Neural cell (in vitro differentiated cells): ENCODE measurements around the gene C10orf90. TPM values are rescaled to one million over a fixed set of nuclear protein-coding genes. Genes with fewer than 3 reads are reported as not detected.

ENCODE experiments used
- H2AFZ ChIP-seq: fragments of 200-600, 300-800 bp; sonication (generic), shearing (Covaris generic); 2 replicates; pipeline ENCODE4 v1.6.0; 2014; ENCODE audit warnings: low read depth, mild to moderate bottlenecking, antibody characterized with exemption, low read length, moderate library complexity
- H3F3A ChIP-seq: fragments of 200-600 bp; shearing (Covaris generic); 2 replicates; pipeline ENCODE4 v1.6.1; 2016; ENCODE audit warnings: mild to moderate bottlenecking, moderate library complexity, mixed read lengths, antibody characterized with exemption, low read length; ENCODE audit not compliant: insufficient read depth, poor library complexity, severe bottlenecking
- H3K27ac ChIP-seq: fragments of 200-600, 300-800 bp; sonication (generic), shearing (Covaris generic); 2 replicates; pipeline ENCODE4 v1.5.1; 2014; ENCODE audit warnings: mild to moderate bottlenecking, low read length, moderate library complexity
- H3K27me3 ChIP-seq: fragments of 300-800, 200-600 bp; sonication (generic), shearing (Covaris generic); 2 replicates; pipeline ENCODE4 v1.6.0; 2014; ENCODE audit warnings: mild to moderate bottlenecking, low read depth, low read length, moderate library complexity; ENCODE audit not compliant: insufficient read depth
- H3K36me3 ChIP-seq: fragments of 300-800, 200-600 bp; sonication (generic), shearing (Covaris generic); 2 replicates; pipeline ENCODE4 v1.5.1; 2014; ENCODE audit warnings: mild to moderate bottlenecking, antibody characterized with exemption, low read length, moderate library complexity; ENCODE audit not compliant: insufficient read depth
- H3K4me2 ChIP-seq: fragments of 300-800, 200-600 bp; sonication (generic), shearing (Covaris generic); 2 replicates; pipeline ENCODE4 v1.6.0; 2014; ENCODE audit warnings: mild to moderate bottlenecking, low read length
- H3K4me3 ChIP-seq: fragments of 300-800, 200-600 bp; sonication (generic), shearing (Covaris generic); 2 replicates; pipeline ENCODE4 v1.5.1; 2014; ENCODE audit warnings: mild to moderate bottlenecking, low read length, moderate library complexity
- H3K79me2 ChIP-seq: fragments of 200-600 bp; shearing (Covaris generic); replicated peaks from 2 replicates; pipeline ENCODE4 v1.6.0; 2014; ENCODE audit warnings: mild to moderate bottlenecking, low read length, moderate library complexity; ENCODE audit not compliant: insufficient read depth
- H3K9ac ChIP-seq: fragments of 300-800, 200-600 bp; sonication (generic), shearing (Covaris generic); 2 replicates; pipeline ENCODE4 v1.6.1; 2016; ENCODE audit warnings: mild to moderate bottlenecking, low read length, mixed read lengths
- H3K9me2 ChIP-seq: fragments of 200-600 bp; shearing (Covaris generic); 2 replicates; pipeline ENCODE4 v1.6.1; 2016; ENCODE audit warnings: mild to moderate bottlenecking, low read length, mixed read lengths; ENCODE audit not compliant: insufficient read depth
- H3K9me3 ChIP-seq: fragments of 200-600, 300-800 bp; sonication (generic), shearing (Covaris generic); 2 replicates; pipeline ENCODE4 v1.6.1; 2016; ENCODE audit warnings: mild to moderate bottlenecking, mixed run types, low read length, moderate library complexity, mixed read lengths
- H4K20me1 ChIP-seq: fragments of 200-600 bp; shearing (Covaris generic); 2 replicates; pipeline ENCODE4 v1.6.1; 2016; ENCODE audit warnings: mild to moderate bottlenecking, mixed run types; ENCODE audit not compliant: insufficient read depth
- CTCF ChIP-seq: fragments of 450-650 bp; IDR thresholded peaks from 2 replicates; pipeline ENCODE4 v1.5.1; 2014; ENCODE audit warnings: antibody characterized with exemption, mild to moderate bottlenecking, moderate library complexity; ENCODE audit not compliant: poor library complexity, severe bottlenecking
- EP300 ChIP-seq: fragments of 450-650 bp; conservative IDR thresholded peaks from 2 replicates; pipeline ENCODE4 v1.6.1; 2014; ENCODE audit warnings: antibody characterized with exemption, mild to moderate bottlenecking, moderate library complexity; ENCODE audit not compliant: poor library complexity, severe bottlenecking
- EZH2 ChIP-seq: fragments of 200-600, 300-800 bp; shearing (Covaris generic), sonication (generic); IDR thresholded peaks from 2 replicates; pipeline ENCODE4 v1.6.1; 2014; ENCODE audit warnings: antibody characterized with exemption, low read length, borderline replicate concordance, mild to moderate bottlenecking; ENCODE audit not compliant: insufficient read depth, poor library complexity, severe bottlenecking
- MXI1 ChIP-seq: fragments of 450-650 bp; conservative IDR thresholded peaks from 2 replicates; pipeline ENCODE4 v1.6.1; 2014; ENCODE audit warnings: antibody characterized with exemption, mild to moderate bottlenecking; ENCODE audit not compliant: poor library complexity, severe bottlenecking
- POLR2AphosphoS5 ChIP-seq: IDR thresholded peaks from 2 replicates; pipeline ENCODE4 v1.6.1; 2012
- RAD21 ChIP-seq: fragments of 450-650 bp; conservative IDR thresholded peaks from 2 replicates; pipeline ENCODE4 v1.6.1; 2014; ENCODE audit warnings: antibody characterized with exemption, mild to moderate bottlenecking, moderate library complexity
- REST ChIP-seq: IDR thresholded peaks from 2 replicates; pipeline ENCODE4 v1.6.1; 2012; ENCODE audit warnings: borderline replicate concordance
- SMC3 ChIP-seq: fragments of 450-650 bp; conservative IDR thresholded peaks from 2 replicates; pipeline ENCODE4 v1.6.1; 2014; ENCODE audit warnings: antibody characterized with exemption, mild to moderate bottlenecking, moderate library complexity; ENCODE audit not compliant: poor library complexity
- TAF1 ChIP-seq: IDR thresholded peaks from 2 replicates; pipeline ENCODE4 v1.6.1; 2012; ENCODE audit warnings: low read depth
- polyA plus RNA-seq: library from polyadenylated mRNA; depleted of rRNA; stranded (reverse); fragments of >200 nt; gene quantifications from 2 replicates; pipeline ENCODE4 v1.2.3, GENCODE V29; 2014

Gene C10orf90
- polyA plus RNA-seq, 1 donor from 2014 or later = not detected

GRCh38 chr10:126503392-126504062, 167.0 kb downstream of the C10orf90 start:
- no peaks in the 10 kb centered on the region for H4K20me1 ChIP-seq
- no peaks in the 10 kb centered on the region for H3K79me2 ChIP-seq
- H3F3A ChIP-seq = peaks cover 5% of the 10 kb centered on the region
- no peak overlapping the region for H3K9ac ChIP-seq
- no peak overlapping the region for H3K4me2 ChIP-seq
- no peaks in the 10 kb centered on the region for H3K27me3 ChIP-seq
- no peaks in the 10 kb centered on the region for H3K36me3 ChIP-seq
- no peak overlapping the region for H3K4me3 ChIP-seq
- no peak overlapping the region for H2AFZ ChIP-seq
- no peaks in the 10 kb centered on the region for H3K9me3 ChIP-seq
- no peak overlapping the region for H3K27ac ChIP-seq
- TF ChIP-seq TAF1 (no peak), SMC3 (no peak), REST (no peak), POLR2AphosphoS5 (no peak), EP300 (no peak)
- H3K9me2 ChIP-seq = no peaks in the 10 kb centered on the region

GRCh38 chr10:126502441-126502840, 168.1 kb downstream of the C10orf90 start:
- no peak overlapping the region for H3K4me3 ChIP-seq
- H3K9ac ChIP-seq = no peak overlapping the region
- no peaks in the 10 kb centered on the region for H3K9me2 ChIP-seq
- H3K9me3 ChIP-seq = no peaks in the 10 kb centered on the region
- H3K27me3 ChIP-seq = no peaks in the 10 kb centered on the region
- TF ChIP-seq POLR2AphosphoS5 (no peak), RAD21 (no peak), CTCF (no peak), SMC3 (no peak), EZH2 (no peak), TAF1 (no peak), EP300 (no peak), REST (no peak), MXI1 (no peak)
- H2AFZ ChIP-seq = no peak overlapping the region
- no peaks in the 10 kb centered on the region for H3K36me3 ChIP-seq
- H4K20me1 ChIP-seq = no peaks in the 10 kb centered on the region
- H3F3A ChIP-seq = peaks cover 5% of the 10 kb centered on the region
- H3K4me2 ChIP-seq = no peak overlapping the region
- no peaks in the 10 kb centered on the region for H3K79me2 ChIP-seq
- H3K27ac ChIP-seq = no peak overlapping the region
